ENCODE data around the gene HEG1. TPM values are rescaled to one million over a fixed set of nuclear protein-coding genes. Genes with fewer than 3 reads are reported as not detected.

HEG1 gene
- total and polyA plus RNA-seq, 2 experiments from 2014 or later: 27.2 to 27.3 TPM

DNA sequence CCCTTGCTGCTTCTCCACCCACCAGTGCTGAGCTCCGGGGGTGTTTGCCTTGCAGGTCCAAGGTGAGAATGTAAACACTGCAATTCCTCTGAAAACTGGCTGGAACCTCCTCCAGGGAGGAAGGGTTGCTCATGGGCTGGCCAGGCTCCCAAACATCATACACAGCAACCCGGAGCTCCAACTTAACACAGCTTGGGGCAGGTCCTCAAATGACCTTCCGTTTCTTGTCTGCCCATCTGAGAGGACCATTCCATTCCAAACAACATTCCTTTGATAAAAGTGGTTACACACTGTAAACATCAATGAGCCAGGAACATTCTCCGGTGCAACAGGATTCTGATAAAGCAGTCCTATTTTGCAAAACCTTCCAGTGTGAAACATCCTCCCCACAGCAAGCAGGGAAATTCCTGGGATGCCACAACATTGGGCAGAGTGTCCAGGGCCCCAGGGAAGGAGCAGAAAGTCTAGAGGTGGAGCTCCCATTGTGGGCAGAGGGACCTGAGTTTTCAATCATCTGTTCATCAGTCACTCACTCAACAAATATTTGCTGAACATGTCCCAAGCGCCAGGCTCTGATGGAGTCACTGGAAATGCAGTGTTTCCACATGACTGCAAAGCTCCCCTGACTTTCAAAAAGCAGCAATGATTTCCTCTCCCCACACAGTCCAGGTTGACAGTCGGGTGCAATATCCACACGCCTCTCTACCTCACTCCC, 7.3 kb upstream of the HEG1 start:
- H3K4me3 ChIP-seq: no peak overlapping the region
- H3K9me2 ChIP-seq (replicated peaks; ENCODE audit: insufficient read depth): no peaks in the 10 kb centered on the region
- 9% methylated on average over 7 of the region's 7 CpGs for WGBS (ENCODE audit: low lambda C conversion rate, missing lambda C conversion rate)
- no peaks in the 10 kb centered on the region for H3K27me3 ChIP-seq
- H4K20me1 ChIP-seq (ENCODE audit: insufficient read depth, poor library complexity, severe bottlenecking): no peaks in the 10 kb centered on the region
- H3K79me2 ChIP-seq: no peaks in the 10 kb centered on the region
- no peaks in the 10 kb centered on the region for H3K36me3 ChIP-seq (replicated peaks; ENCODE audit: insufficient read depth, low read depth)
- H3K27ac ChIP-seq: peak overlapping the region; percentile 57
- TF ChIP-seq EZH2 (IDR thresholded peaks at IDR 0.05; ENCODE audit: borderline replicate concordance) (no peak), EZH2phosphoT487 (IDR thresholded peaks at IDR 0.05; ENCODE audit: low read depth, severe bottlenecking, unreplicated experiment) (no peak)
- TF ChIP-seq, protein P1, sequence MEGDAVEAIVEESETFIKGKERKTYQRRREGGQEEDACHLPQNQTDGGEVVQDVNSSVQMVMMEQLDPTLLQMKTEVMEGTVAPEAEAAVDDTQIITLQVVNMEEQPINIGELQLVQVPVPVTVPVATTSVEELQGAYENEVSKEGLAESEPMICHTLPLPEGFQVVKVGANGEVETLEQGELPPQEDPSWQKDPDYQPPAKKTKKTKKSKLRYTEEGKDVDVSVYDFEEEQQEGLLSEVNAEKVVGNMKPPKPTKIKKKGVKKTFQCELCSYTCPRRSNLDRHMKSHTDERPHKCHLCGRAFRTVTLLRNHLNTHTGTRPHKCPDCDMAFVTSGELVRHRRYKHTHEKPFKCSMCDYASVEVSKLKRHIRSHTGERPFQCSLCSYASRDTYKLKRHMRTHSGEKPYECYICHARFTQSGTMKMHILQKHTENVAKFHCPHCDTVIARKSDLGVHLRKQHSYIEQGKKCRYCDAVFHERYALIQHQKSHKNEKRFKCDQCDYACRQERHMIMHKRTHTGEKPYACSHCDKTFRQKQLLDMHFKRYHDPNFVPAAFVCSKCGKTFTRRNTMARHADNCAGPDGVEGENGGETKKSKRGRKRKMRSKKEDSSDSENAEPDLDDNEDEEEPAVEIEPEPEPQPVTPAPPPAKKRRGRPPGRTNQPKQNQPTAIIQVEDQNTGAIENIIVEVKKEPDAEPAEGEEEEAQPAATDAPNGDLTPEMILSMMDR (IDR thresholded peaks at IDR 0.05; ENCODE audit: poor library complexity): no peak
- DNase-seq (ENCODE audit: low spot score): peak; percentile 59
- H2AFZ ChIP-seq: no peak overlapping the region
- H3K9me3 ChIP-seq (ENCODE audit: low read depth): no peaks in the 10 kb centered on the region
- peak overlapping the region; percentile 43 for H3K4me2 ChIP-seq
- peaks cover 12% of the 10 kb centered on the region for H3K4me1 ChIP-seq (ENCODE audit: insufficient read depth)

DNA sequence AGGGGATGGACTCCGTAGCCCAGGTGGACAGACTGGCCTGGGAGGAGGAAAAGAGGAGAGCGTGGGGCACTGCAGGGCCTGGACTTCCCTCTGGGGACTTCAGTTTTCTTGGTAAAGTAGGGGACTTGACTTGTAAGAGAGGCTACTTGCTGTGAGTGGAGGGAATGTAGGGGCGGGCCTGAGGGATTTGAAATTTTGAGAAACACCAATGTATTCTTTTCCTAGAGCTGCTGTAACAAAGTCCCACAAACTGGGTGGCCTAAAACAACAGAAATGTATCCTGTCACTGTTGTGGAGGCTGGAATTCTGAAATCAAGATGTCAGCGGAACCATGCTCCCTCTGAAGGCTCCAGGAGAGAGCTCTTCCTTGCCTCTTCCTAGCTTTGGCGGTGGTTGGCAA, 5.8 kb upstream of the HEG1 start:
- no peaks in the 10 kb centered on the region for H3K36me3 ChIP-seq (replicated peaks; ENCODE audit: insufficient read depth, low read depth)
- H3K4me3 ChIP-seq: no peak overlapping the region
- H3K27me3 ChIP-seq: no peaks in the 10 kb centered on the region
- no peaks in the 10 kb centered on the region for H3K9me2 ChIP-seq (replicated peaks; ENCODE audit: insufficient read depth)
- no peak for TF ChIP-seq EZH2 (IDR thresholded peaks at IDR 0.05; ENCODE audit: borderline replicate concordance)
- no peak for TF ChIP-seq EZH2phosphoT487 (IDR thresholded peaks at IDR 0.05; ENCODE audit: low read depth, severe bottlenecking, unreplicated experiment)
- TF ChIP-seq, protein P1 (IDR thresholded peaks at IDR 0.05; ENCODE audit: poor library complexity): no peak
- no peak for DNase-seq (ENCODE audit: low spot score)
- 93% methylated on average over 5 of the region's 5 CpGs for WGBS (ENCODE audit: low lambda C conversion rate, missing lambda C conversion rate)
- H2AFZ ChIP-seq: no peak overlapping the region
- H3K4me2 ChIP-seq: no peak overlapping the region
- peaks cover 18% of the 10 kb centered on the region for H3K4me1 ChIP-seq (ENCODE audit: insufficient read depth)
- H4K20me1 ChIP-seq (ENCODE audit: insufficient read depth, poor library complexity, severe bottlenecking): no peaks in the 10 kb centered on the region
- no peaks in the 10 kb centered on the region for H3K9me3 ChIP-seq (ENCODE audit: low read depth)
- H3K27ac ChIP-seq: peak overlapping the region; percentile 41
- no peaks in the 10 kb centered on the region for H3K79me2 ChIP-seq

DNA sequence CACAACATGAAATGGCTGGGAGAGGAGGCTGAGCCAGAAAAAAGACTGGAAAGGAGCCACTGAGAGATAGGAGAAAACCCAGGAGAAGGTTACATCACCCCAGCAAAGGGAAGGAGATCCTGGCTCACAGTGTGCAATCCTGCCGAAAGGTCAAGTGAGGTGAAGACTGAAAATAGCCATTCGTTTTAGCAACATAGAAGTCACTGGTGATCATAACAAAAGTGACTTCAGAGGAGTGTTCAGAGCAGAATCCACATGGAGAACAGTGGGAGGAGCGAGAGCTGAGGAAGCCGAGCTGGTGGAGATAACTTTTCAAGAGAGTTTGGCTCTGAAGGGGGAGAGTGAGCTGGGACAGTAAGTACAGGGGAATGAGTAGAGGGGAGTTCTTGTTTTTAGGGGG, 5.4 kb upstream of the HEG1 start:
- Histone ChIP-seq H3K4me1 (ENCODE audit: insufficient read depth) (peaks cover 22% of the 10 kb centered on the region), H3K27me3 (no peaks in the 10 kb centered on the region), H2AFZ (no peak overlapping the region), H3K9me3 (ENCODE audit: low read depth) (no peaks in the 10 kb centered on the region), H3K9me2 (replicated peaks; ENCODE audit: insufficient read depth) (no peaks in the 10 kb centered on the region), H4K20me1 (ENCODE audit: insufficient read depth, poor library complexity, severe bottlenecking) (no peaks in the 10 kb centered on the region), H3K36me3 (replicated peaks; ENCODE audit: insufficient read depth, low read depth) (no peaks in the 10 kb centered on the region), H3K4me2 (no peak overlapping the region), H3K79me2 (no peaks in the 10 kb centered on the region), H3K27ac (peak overlapping the region; percentile 41), H3K4me3 (no peak overlapping the region)
- 79% methylated on average over 4 of the region's 4 CpGs for WGBS (ENCODE audit: low lambda C conversion rate, missing lambda C conversion rate)
- TF ChIP-seq, protein P1 (IDR thresholded peaks at IDR 0.05; ENCODE audit: poor library complexity): no peak
- TF ChIP-seq EZH2phosphoT487 (IDR thresholded peaks at IDR 0.05; ENCODE audit: low read depth, severe bottlenecking, unreplicated experiment): no peak
- no peak for TF ChIP-seq EZH2 (IDR thresholded peaks at IDR 0.05; ENCODE audit: borderline replicate concordance)
- DNase-seq (ENCODE audit: low spot score): peak; percentile 48
